ENCODE measurements around the gene IFI27.

The IFI27 gene

GRCh38 chr14:94125659-94126418, 15.3 kb downstream of the IFI27 start:
- DNase-seq (ENCODE audit: low read depth), result no peak

GRCh38 chr14:94126419-94126677, 15.8 kb downstream of the IFI27 start:
- DNase-seq (ENCODE audit: low read depth), result no peak

- no peak for DNase-seq (ENCODE audit: low read depth)
Observed at GRCh38 chr14:94126800-94127199, 16.3 kb downstream of the IFI27 start.

- DNase-seq (ENCODE audit: low read depth), result no peak
Observed at GRCh38 chr14:94127330-94127729, 16.8 kb downstream of the IFI27 start.

- DNase-seq (ENCODE audit: low read depth), result no peak
Observed at GRCh38 chr14:94128216-94128839, 17.8 kb downstream of the IFI27 start.

- DNase-seq (ENCODE audit: low read depth), result peak; percentile 86
Observed at GRCh38 chr14:94129111-94129757, 18.7 kb downstream of the IFI27 start, which contains the start of gene IFI27L2. TSS of gene IFI27L2 (minus strand) at chr14:94129604. CDS start at chr14:94129564, 40 bp downstream.

- peak; percentile 40 for DNase-seq (ENCODE audit: low read depth)
Observed at GRCh38 chr14:94129758-94130414, 19.4 kb downstream of the IFI27 start.

- DNase-seq (ENCODE audit: low read depth), result peak; percentile 54
Observed at GRCh38 chr14:94132285-94132887, 21.9 kb downstream of the IFI27 start.

- no peak for DNase-seq (ENCODE audit: low read depth)
Observed at GRCh38 chr14:94135476-94135875, 24.9 kb downstream of the IFI27 start.

- peak; percentile 71 for DNase-seq (ENCODE audit: low read depth)
Observed at GRCh38 chr14:94136575-94137331, 26.2 kb downstream of the IFI27 start.

- DNase-seq (ENCODE audit: low read depth), result no peak
Observed at GRCh38 chr14:94138251-94138650, 27.7 kb downstream of the IFI27 start.

GRCh38 chr14:94139006-94139405, 28.5 kb downstream of the IFI27 start:
- DNase-seq (ENCODE audit: low read depth), result no peak

- no peak for DNase-seq (ENCODE audit: low read depth)
Observed at GRCh38 chr14:94139421-94139820, 28.9 kb downstream of the IFI27 start.

GRCh38 chr14:94142247-94142646, 31.7 kb downstream of the IFI27 start:
- no peak for DNase-seq (ENCODE audit: low read depth)

GRCh38 chr14:94142836-94143235, 32.3 kb downstream of the IFI27 start:
- DNase-seq (ENCODE audit: low read depth), result no peak

GRCh38 chr14:94143239-94143638, 32.7 kb downstream of the IFI27 start:
- no peak for DNase-seq (ENCODE audit: low read depth)

GRCh38 chr14:94143711-94144110, 33.2 kb downstream of the IFI27 start:
- DNase-seq (ENCODE audit: low read depth), result no peak

- DNase-seq (ENCODE audit: low read depth), result no peak
Observed at GRCh38 chr14:94144765-94145164, 34.2 kb downstream of the IFI27 start.

GRCh38 chr14:94145902-94146527, 35.5 kb downstream of the IFI27 start:
- no peak for DNase-seq (ENCODE audit: low read depth)

GRCh38 chr14:94152676-94153075, 42.1 kb downstream of the IFI27 start:
- no peak for DNase-seq (ENCODE audit: low read depth)

- no peak for DNase-seq (ENCODE audit: low read depth)
Observed at GRCh38 chr14:94153750-94154342, 43.3 kb downstream of the IFI27 start.
